Mesenchymal stem cell (in vitro differentiated cells and primary cell): ENCODE data around the gene NEFH.

Experiments
- DNase-seq: peaks from one replicate; pipeline ENCODE4 v3.0.0-alpha.2; 2013
- H2AFZ ChIP-seq: one replicate; pipeline ENCODE4 v1.6.1; 2013; ENCODE audit warnings: low read depth, mild to moderate bottlenecking, control low read depth, inconsistent platforms, low read length, moderate library complexity
- H2AK5ac ChIP-seq: 2 replicates; pipeline ENCODE4 v1.6.1; 2013; ENCODE audit warnings: low read length, moderate library complexity, mild to moderate bottlenecking, inconsistent platforms; ENCODE audit not compliant: severe bottlenecking
- H2BK120ac ChIP-seq: one replicate; pipeline ENCODE4 v1.6.1; 2013; ENCODE audit warnings: low read depth, mild to moderate bottlenecking, inconsistent platforms, low read length, moderate library complexity
- H2BK12ac ChIP-seq, 2 experiments: one replicate each; pipeline ENCODE4 v1.6.1; 2013; ENCODE audit warnings: inconsistent platforms in 2 of 2, low read length in 2 of 2, mild to moderate bottlenecking in 2 of 2, moderate library complexity in 2 of 2, control low read depth in 1 of 2
- H2BK15ac ChIP-seq: one replicate; pipeline ENCODE4 v1.6.1; 2013; ENCODE audit warnings: mild to moderate bottlenecking, low read depth, inconsistent platforms; ENCODE audit not compliant: poor library complexity, severe bottlenecking
- H2BK5ac ChIP-seq: 2 replicates; pipeline ENCODE4 v1.6.1; 2013; ENCODE audit warnings: low read depth, mild to moderate bottlenecking, low read length, control low read depth, inconsistent platforms; ENCODE audit not compliant: poor library complexity, severe bottlenecking
- H3K14ac ChIP-seq, 2 experiments: one replicate each; pipeline ENCODE4 v1.6.1; 2013; ENCODE audit warnings: inconsistent platforms in 2 of 2, low read length in 2 of 2, control low read depth in 1 of 2, mild to moderate bottlenecking in 1 of 2, moderate library complexity in 1 of 2
- H3K18ac ChIP-seq, 2 experiments: one replicate each; pipeline ENCODE4 v1.6.1; 2013; ENCODE audit warnings: inconsistent platforms in 2 of 2, low read length in 2 of 2, control low read depth in 1 of 2, low read depth in 1 of 2, mild to moderate bottlenecking in 1 of 2
- H3K23ac ChIP-seq, 2 experiments: one replicate each; pipeline ENCODE4 v1.6.1; 2013; ENCODE audit warnings: inconsistent platforms in 2 of 2, low read length in 2 of 2, mild to moderate bottlenecking in 2 of 2, moderate library complexity in 2 of 2, control low read depth in 1 of 2
- H3K27ac ChIP-seq: 2 replicates; pipeline ENCODE4 v1.5.1; 2013; ENCODE audit warnings: mild to moderate bottlenecking, moderate library complexity, low read length, control low read depth, inconsistent platforms; ENCODE audit not compliant: poor library complexity, severe bottlenecking
- H3K27me3 ChIP-seq, 2 experiments: 2 replicates each; pipeline versions ENCODE4 v1.6.1 to v1.7.0; 2013; ENCODE audit warnings: low read length in 2 of 2, mild to moderate bottlenecking in 2 of 2, moderate library complexity in 2 of 2, control low read depth in 1 of 2, inconsistent platforms in 1 of 2; ENCODE audit not compliant: control insufficient read depth in 1 of 2, insufficient read depth in 1 of 2
- H3K36me3 ChIP-seq, 2 experiments: 2 replicates each; pipeline versions ENCODE4 v1.6.1 to v1.7.0; 2013; ENCODE audit warnings: low read length in 2 of 2, control low read depth in 1 of 2, inconsistent platforms in 1 of 2, low read depth in 1 of 2, mild to moderate bottlenecking in 1 of 2; ENCODE audit not compliant: insufficient read depth in 2 of 2, control insufficient read depth in 1 of 2
- H3K4ac ChIP-seq, 2 experiments: one replicate each; pipeline ENCODE4 v1.6.1; 2013; ENCODE audit warnings: inconsistent platforms in 2 of 2, low read length in 2 of 2, mild to moderate bottlenecking in 2 of 2, moderate library complexity in 2 of 2, control low read depth in 1 of 2, low read depth in 1 of 2
- H3K4me1 ChIP-seq: 2 replicates; pipeline ENCODE4 v1.6.1; 2013; ENCODE audit warnings: low read depth, low read length, control low read depth; ENCODE audit not compliant: control insufficient read depth, insufficient read depth
- H3K4me2 ChIP-seq: 2 replicates; pipeline ENCODE4 v1.6.1; 2013; ENCODE audit warnings: low read length, mild to moderate bottlenecking, inconsistent platforms; ENCODE audit not compliant: poor library complexity, severe bottlenecking
- H3K4me3 ChIP-seq, 2 experiments: 2 replicates each; pipeline versions ENCODE4 v1.5.1 to v1.7.0; 2013; ENCODE audit warnings: low read length in 2 of 2, mild to moderate bottlenecking in 2 of 2, control low read depth in 1 of 2, low read depth in 1 of 2; ENCODE audit not compliant: insufficient read depth in 1 of 2
- H3K79me1 ChIP-seq: replicated peaks from 2 replicates; pipeline ENCODE4 v1.6.1; 2013; ENCODE audit warnings: mild to moderate bottlenecking, control low read depth, low read length, inconsistent platforms; ENCODE audit not compliant: poor library complexity, severe bottlenecking
- H3K9ac ChIP-seq: 2 replicates; pipeline ENCODE4 v1.7.0; 2013; ENCODE audit warnings: mild to moderate bottlenecking, low read length, moderate library complexity
- H3K9me3 ChIP-seq: 2 replicates; pipeline ENCODE4 v1.7.0; 2013; ENCODE audit warnings: mild to moderate bottlenecking, low read length; ENCODE audit not compliant: control insufficient read depth
- H4K8ac ChIP-seq: one replicate; pipeline ENCODE4 v1.6.1; 2013; ENCODE audit warnings: inconsistent platforms, mild to moderate bottlenecking, low read length, moderate library complexity
- H4K91ac ChIP-seq: one replicate; pipeline ENCODE4 v1.6.1; 2013; ENCODE audit warnings: mild to moderate bottlenecking, low read length, inconsistent platforms
- WGBS: methylation state at CpG from one replicate; pipeline ENCODE4 v1.1.7; 2013; ENCODE audit warnings: mixed read lengths; 5-methylcytosine and 5-hydroxymethylcytosine counted together

Gene NEFH

GRCh38 chr22:29470159-29470855, 9.7 kb upstream of the NEFH start:
- no peak overlapping the region for H4K91ac ChIP-seq

GRCh38 chr22:29473001-29473400, 7.0 kb upstream of the NEFH start:
- no peak overlapping the region for H3K14ac ChIP-seq
- H2AFZ ChIP-seq, result no peak overlapping the region

More at GRCh38 chr22:29470159-29470855, 9.7 kb upstream of the NEFH start:
- peak overlapping the region; percentile 71 for H3K4me2 ChIP-seq
- no peak overlapping the region for H2BK12ac ChIP-seq
- H3K4ac ChIP-seq, result no peak overlapping the region
- H3K23ac ChIP-seq, result no peak overlapping the region
- H3K4me3 ChIP-seq, result peak overlapping the region; percentile 6 to 63
- H3K4me1 ChIP-seq, result peaks cover 8% of the 10 kb centered on the region
- H2BK120ac ChIP-seq, result no peak overlapping the region
- peaks cover 72 to 86% of the 10 kb centered on the region in 2 experiments for H3K27me3 ChIP-seq
- H3K36me3 ChIP-seq, result no peaks in the 10 kb centered on the region
- H2BK5ac ChIP-seq, result peak overlapping the region; percentile 32
- H2AK5ac ChIP-seq, result no peak overlapping the region
- H3K14ac ChIP-seq, result no peak overlapping the region
- DNase-seq, result peak; percentile 40
- no peak overlapping the region for H3K9ac ChIP-seq
- no peak overlapping the region for H3K27ac ChIP-seq
- H3K18ac ChIP-seq, result no peak overlapping the region
- no peaks in the 10 kb centered on the region for H3K9me3 ChIP-seq
- H2BK15ac ChIP-seq, result no peak overlapping the region
- no peak overlapping the region for H2AFZ ChIP-seq
- 9% methylated on average over 49 of the region's 54 CpGs for WGBS
- H3K79me1 ChIP-seq, result no peaks in the 10 kb centered on the region
- H4K8ac ChIP-seq, result no peak overlapping the region

GRCh38 chr22:29475550-29475949, 4.5 kb upstream of the NEFH start:
- Histone ChIP-seq H4K8ac (no peak overlapping the region), H2BK5ac (no peak overlapping the region)

More at GRCh38 chr22:29473001-29473400, 7.0 kb upstream of the NEFH start:
- Histone ChIP-seq H3K9ac (no peak overlapping the region), H4K91ac (no peak overlapping the region), H3K27me3 (peaks cover 81 to 91% of the 10 kb centered on the region in 2 experiments), H3K36me3 (no peaks in the 10 kb centered on the region), H3K9me3 (no peaks in the 10 kb centered on the region), H3K4me2 (no peak overlapping the region), H2BK15ac (no peak overlapping the region), H2BK5ac (no peak overlapping the region), H3K4me1 (peaks cover 8% of the 10 kb centered on the region), H3K4ac (no peak overlapping the region), H3K79me1 (no peaks in the 10 kb centered on the region), H3K23ac (no peak overlapping the region), H4K8ac (no peak overlapping the region), H3K27ac (no peak overlapping the region), H2BK12ac (no peak overlapping the region), H2AK5ac (no peak overlapping the region), H2BK120ac (no peak overlapping the region), H3K18ac (no peak overlapping the region), H3K4me3 (no peak overlapping the region)
- WGBS, result 85% methylated on average over 5 of the region's 5 CpGs
- no peak for DNase-seq

GRCh38 chr22:29476116-29476515, 3.9 kb upstream of the NEFH start:
- no peak overlapping the region for H3K27ac ChIP-seq
- H3K9ac ChIP-seq, result no peak overlapping the region
- H3K4ac ChIP-seq, result no peak overlapping the region
- H2BK15ac ChIP-seq, result no peak overlapping the region
- H2AFZ ChIP-seq, result no peak overlapping the region
- no peak overlapping the region for H3K4me2 ChIP-seq
- no peak overlapping the region for H4K8ac ChIP-seq
- H3K4me3 ChIP-seq, result no peak overlapping the region
- peaks cover 11% of the 10 kb centered on the region for H3K4me1 ChIP-seq
- H2BK12ac ChIP-seq, result no peak overlapping the region
- no peak for DNase-seq
- no peak overlapping the region for H3K18ac ChIP-seq
- peaks cover 82 to 83% of the 10 kb centered on the region in 2 experiments for H3K27me3 ChIP-seq
- no peak overlapping the region for H2AK5ac ChIP-seq
- H2BK120ac ChIP-seq, result no peak overlapping the region
- no peaks in the 10 kb centered on the region for H3K36me3 ChIP-seq
- H4K91ac ChIP-seq, result no peak overlapping the region
- no peak overlapping the region for H2BK5ac ChIP-seq
- 82% methylated on average over 6 of the region's 6 CpGs for WGBS
- no peak overlapping the region for H3K14ac ChIP-seq
- no peaks in the 10 kb centered on the region for H3K79me1 ChIP-seq
- no peaks in the 10 kb centered on the region for H3K9me3 ChIP-seq
- no peak overlapping the region for H3K23ac ChIP-seq

More at GRCh38 chr22:29475550-29475949, 4.5 kb upstream of the NEFH start:
- H3K36me3 ChIP-seq, result no peaks in the 10 kb centered on the region
- H2BK15ac ChIP-seq, result no peak overlapping the region
- peaks cover 6% of the 10 kb centered on the region for H3K4me1 ChIP-seq
- H2BK120ac ChIP-seq, result no peak overlapping the region
- peaks cover 83 to 85% of the 10 kb centered on the region in 2 experiments for H3K27me3 ChIP-seq
- H3K9me3 ChIP-seq, result no peaks in the 10 kb centered on the region
- no peak overlapping the region for H4K91ac ChIP-seq
- H2AK5ac ChIP-seq, result no peak overlapping the region
- no peaks in the 10 kb centered on the region for H3K79me1 ChIP-seq
- H2BK12ac ChIP-seq, result no peak overlapping the region
- no peak overlapping the region for H3K14ac ChIP-seq
- no peak overlapping the region for H3K27ac ChIP-seq
- 93% methylated on average over 8 of the region's 8 CpGs for WGBS
- no peak overlapping the region for H3K18ac ChIP-seq
- no peak overlapping the region for H2AFZ ChIP-seq
- no peak overlapping the region for H3K4ac ChIP-seq
- no peak overlapping the region for H3K4me2 ChIP-seq
- H3K4me3 ChIP-seq, result no peak overlapping the region
- no peak overlapping the region for H3K9ac ChIP-seq
- no peak for DNase-seq
- no peak overlapping the region for H3K23ac ChIP-seq
